Trophoblast cell (in vitro differentiated cells and primary cell): ENCODE results near the gene ISOC2.

Source experiments
- DNase-seq, 2 donors: peaks; one replicate each; pipeline ENCODE4 v3.0.0-alpha.2; 2016
- H2AFZ ChIP-seq: 2 replicates; pipeline ENCODE4 v1.6.1; 2013; ENCODE audit warnings: low read length, moderate library complexity, mild to moderate bottlenecking; ENCODE audit not compliant: insufficient read depth, poor library complexity
- H2AK5ac ChIP-seq: 2 replicates; pipeline ENCODE4 v1.6.1; 2013; ENCODE audit warnings: mild to moderate bottlenecking, low read length
- H2BK120ac ChIP-seq: 2 replicates; pipeline ENCODE4 v1.6.1; 2013; ENCODE audit warnings: low read length, mild to moderate bottlenecking, moderate library complexity; ENCODE audit not compliant: insufficient read depth, poor library complexity
- H2BK12ac ChIP-seq: 2 replicates; pipeline ENCODE4 v1.6.1; 2013; ENCODE audit warnings: mild to moderate bottlenecking, low read length, moderate library complexity
- H2BK5ac ChIP-seq: 2 replicates; pipeline ENCODE4 v1.6.1; 2013; ENCODE audit warnings: low read length, low read depth, moderate library complexity, mild to moderate bottlenecking; ENCODE audit not compliant: poor library complexity
- H3K14ac ChIP-seq: 2 replicates; pipeline ENCODE4 v1.6.1; 2013; ENCODE audit warnings: mild to moderate bottlenecking, low read length
- H3K18ac ChIP-seq: 2 replicates; pipeline ENCODE4 v1.6.1; 2013; ENCODE audit warnings: mild to moderate bottlenecking, low read length
- H3K23ac ChIP-seq: 2 replicates; pipeline ENCODE4 v1.6.1; 2013; ENCODE audit warnings: low read length
- H3K27ac ChIP-seq: 2 replicates; pipeline ENCODE4 v1.5.1; 2013; ENCODE audit warnings: low read depth, mild to moderate bottlenecking, inconsistent platforms, low read length, moderate library complexity
- H3K27me3 ChIP-seq: 2 replicates; pipeline ENCODE4 v1.6.1; 2013; ENCODE audit warnings: inconsistent platforms, mild to moderate bottlenecking, low read length, moderate library complexity; ENCODE audit not compliant: insufficient read depth
- H3K36me3 ChIP-seq, 2 experiments: 1 replicate in 1 of 2; 2 replicates in 1 of 2; pipeline ENCODE4 v1.6.1; 2013; ENCODE audit warnings: low read length in 2 of 2, mild to moderate bottlenecking in 2 of 2, moderate library complexity in 1 of 2; ENCODE audit not compliant: insufficient read depth in 2 of 2, control insufficient read depth in 1 of 2
- H3K4ac ChIP-seq: 2 replicates; pipeline ENCODE4 v1.6.1; 2013; ENCODE audit warnings: low read depth, mild to moderate bottlenecking, low read length, moderate library complexity
- H3K4me1 ChIP-seq, 2 experiments: 1 replicate in 1 of 2; 2 replicates in 1 of 2; pipeline ENCODE4 v1.6.1; 2013; ENCODE audit warnings: low read length in 2 of 2, mild to moderate bottlenecking in 2 of 2, moderate library complexity in 1 of 2; ENCODE audit not compliant: insufficient read depth in 2 of 2, control insufficient read depth in 1 of 2
- H3K4me2 ChIP-seq: 2 replicates; pipeline ENCODE4 v1.6.1; 2013; ENCODE audit warnings: inconsistent platforms, mild to moderate bottlenecking, low read length, moderate library complexity
- H3K4me3 ChIP-seq: 2 replicates; pipeline ENCODE4 v1.5.1; 2013; ENCODE audit warnings: mild to moderate bottlenecking, low read depth, low read length, inconsistent platforms
- H3K79me1 ChIP-seq: one replicate; pipeline ENCODE4 v1.6.1; 2013; ENCODE audit warnings: low read length
- H3K79me2 ChIP-seq: 2 replicates; pipeline ENCODE4 v1.6.1; 2013; ENCODE audit warnings: low read length, mild to moderate bottlenecking; ENCODE audit not compliant: control insufficient read depth, insufficient read depth, poor library complexity
- H3K9ac ChIP-seq: 2 replicates; pipeline ENCODE4 v1.6.1; 2013; ENCODE audit warnings: mild to moderate bottlenecking, low read length
- H3K9me3 ChIP-seq: 2 replicates; pipeline ENCODE4 v1.6.1; 2013; ENCODE audit warnings: low read depth, mild to moderate bottlenecking, control low read depth, inconsistent platforms, low read length; ENCODE audit not compliant: insufficient read depth
- H4K12ac ChIP-seq: 2 replicates; pipeline ENCODE4 v1.6.1; 2013; ENCODE audit warnings: low read depth, mild to moderate bottlenecking, low read length, moderate library complexity
- H4K8ac ChIP-seq: 2 replicates; pipeline ENCODE4 v1.6.1; 2013; ENCODE audit warnings: low read depth, mild to moderate bottlenecking, low read length, moderate library complexity
- H4K91ac ChIP-seq: one replicate; pipeline ENCODE4 v1.6.1; 2013; ENCODE audit warnings: low read depth, mild to moderate bottlenecking, low read length, moderate library complexity
- whole genome bisulfite sequencing: extraction: QIAGEN DNeasy Blood & Tissue Kit; methylation state at CpG from one replicate; pipeline ENCODE4 v1.1.7; 2013; ENCODE audit warnings: missing lambda C conversion rate; ENCODE audit not compliant: insufficient read length, insufficient coverage; ENCODE audit errors: extremely low coverage; 5-methylcytosine and 5-hydroxymethylcytosine counted together

ISOC2 gene

GRCh38 chr19:55443045-55443823 lies 18.2 kb downstream of the ISOC2 start, which contains the start of gene SHISA7:
TSS of gene SHISA7 (minus strand) at chr19:55443300. CDS start at chr19:55442863, 437 bp downstream.
- H3K79me2 ChIP-seq: no peaks in the 10 kb centered on the region
- H2BK5ac ChIP-seq: no peak within 1 kb of the TSS
- H3K79me1 ChIP-seq: no peaks in the 10 kb centered on the region
- no peak within 1 kb of the TSS for H4K8ac ChIP-seq
- no peak within 1 kb of the TSS for H3K18ac ChIP-seq
- H3K23ac ChIP-seq: no peak within 1 kb of the TSS
- H3K36me3 ChIP-seq: no peaks in the 10 kb centered on the region
- H2AFZ ChIP-seq: no peak within 1 kb of the TSS
- H3K4me3 ChIP-seq: peak within 1 kb of the TSS; percentile 25
- peaks cover 51% of the 10 kb centered on the region for H3K27me3 ChIP-seq
- no peak within 1 kb of the TSS for H3K9ac ChIP-seq
- peaks cover 22% of the 10 kb centered on the region for H3K9me3 ChIP-seq
- H2BK120ac ChIP-seq: no peak within 1 kb of the TSS
- H3K4me1 ChIP-seq: no peaks in the 10 kb centered on the region
- H3K27ac ChIP-seq: no peak within 1 kb of the TSS
- no peak within 1 kb of the TSS for H2AK5ac ChIP-seq
- no peak within 1 kb of the TSS for H2BK12ac ChIP-seq
- DNase-seq: no peak
- no peak within 1 kb of the TSS for H4K91ac ChIP-seq
- H3K14ac ChIP-seq: no peak within 1 kb of the TSS
- no peak within 1 kb of the TSS for H4K12ac ChIP-seq
- no CpG with 5 or more reads among the region's 43 CpGs for WGBS
- no peak within 1 kb of the TSS for H3K4ac ChIP-seq
- H3K4me2 ChIP-seq: no peak within 1 kb of the TSS

GRCh38 chr19:55442372-55442961 lies 19.0 kb downstream of the ISOC2 start:
- no peaks in the 10 kb centered on the region for H3K79me2 ChIP-seq
- H3K79me1 ChIP-seq: no peaks in the 10 kb centered on the region
- peaks cover 51% of the 10 kb centered on the region for H3K27me3 ChIP-seq
- no peak overlapping the region for H2AK5ac ChIP-seq
- H3K4me1 ChIP-seq: no peaks in the 10 kb centered on the region
- no peak overlapping the region for H3K14ac ChIP-seq
- no peak overlapping the region for H2AFZ ChIP-seq
- no peak overlapping the region for H4K8ac ChIP-seq
- no peak overlapping the region for H2BK5ac ChIP-seq
- H4K91ac ChIP-seq: no peak overlapping the region
- H2BK120ac ChIP-seq: no peak overlapping the region
- H3K4me2 ChIP-seq: no peak overlapping the region
- no peak overlapping the region for H3K4ac ChIP-seq
- no peak overlapping the region for H3K27ac ChIP-seq
- WGBS: no CpG with 5 or more reads among the region's 72 CpGs
- no peaks in the 10 kb centered on the region for H3K36me3 ChIP-seq
- H3K9ac ChIP-seq: no peak overlapping the region
- H4K12ac ChIP-seq: no peak overlapping the region
- no peak overlapping the region for H2BK12ac ChIP-seq
- no peak overlapping the region for H3K18ac ChIP-seq
- peaks cover 16% of the 10 kb centered on the region for H3K9me3 ChIP-seq
- no peak overlapping the region for H3K4me3 ChIP-seq
- DNase-seq: no peak
- no peak overlapping the region for H3K23ac ChIP-seq

GRCh38 chr19:55441692-55442321 lies 19.6 kb downstream of the ISOC2 start:
- no CpG with 5 or more reads among the region's 39 CpGs for WGBS
- H3K18ac ChIP-seq: no peak overlapping the region
- no peak overlapping the region for H3K9ac ChIP-seq

GRCh38 chr19:55441319-55441691 lies 20.1 kb downstream of the ISOC2 start:
- no peaks in the 10 kb centered on the region for H3K79me1 ChIP-seq
- no peak overlapping the region for H4K8ac ChIP-seq
- no peak overlapping the region for H4K12ac ChIP-seq
- no CpG with 5 or more reads among the region's 21 CpGs for WGBS
- no peak overlapping the region for H3K14ac ChIP-seq
- no peaks in the 10 kb centered on the region for H3K4me1 ChIP-seq
- H3K4me2 ChIP-seq: no peak overlapping the region
- H3K23ac ChIP-seq: no peak overlapping the region
- no peak overlapping the region for H3K27ac ChIP-seq
- H3K18ac ChIP-seq: no peak overlapping the region
- H2AK5ac ChIP-seq: no peak overlapping the region
- H2BK12ac ChIP-seq: no peak overlapping the region
- no peak overlapping the region for H4K91ac ChIP-seq
- H3K9me3 ChIP-seq: peaks cover 16% of the 10 kb centered on the region
- no peak overlapping the region for H2BK5ac ChIP-seq
- H3K27me3 ChIP-seq: peaks cover 51% of the 10 kb centered on the region
- H3K36me3 ChIP-seq: no peaks in the 10 kb centered on the region
- H3K4ac ChIP-seq: no peak overlapping the region
- no peak for DNase-seq
- no peak overlapping the region for H3K4me3 ChIP-seq
- no peak overlapping the region for H3K9ac ChIP-seq
- no peaks in the 10 kb centered on the region for H3K79me2 ChIP-seq
- no peak overlapping the region for H2AFZ ChIP-seq
- H2BK120ac ChIP-seq: no peak overlapping the region

More at GRCh38 chr19:55441692-55442321, 19.6 kb downstream of the ISOC2 start:
- Histone ChIP-seq H3K36me3 (no peaks in the 10 kb centered on the region), H2AK5ac (no peak overlapping the region), H2BK5ac (no peak overlapping the region), H3K9me3 (peaks cover 16% of the 10 kb centered on the region), H4K91ac (no peak overlapping the region), H3K27ac (no peak overlapping the region), H3K14ac (no peak overlapping the region), H2BK12ac (no peak overlapping the region), H3K27me3 (peaks cover 51% of the 10 kb centered on the region), H4K12ac (no peak overlapping the region), H3K4me2 (no peak overlapping the region), H2BK120ac (no peak overlapping the region), H3K79me1 (no peaks in the 10 kb centered on the region), H3K4me1 (no peaks in the 10 kb centered on the region), H3K23ac (no peak overlapping the region), H4K8ac (no peak overlapping the region), H3K4me3 (no peak overlapping the region), H3K79me2 (no peaks in the 10 kb centered on the region), H2AFZ (no peak overlapping the region), H3K4ac (no peak overlapping the region)
- no peak for DNase-seq
